NCI-H510A (cell line): ENCODE data around the gene ADTRP.

Source experiments
- DNase-seq: peaks from one replicate; lab custom pipeline; 2025; lab: John Stamatoyannopoulos, UW

The ADTRP gene

GRCh38 chr6:11778648-11779328 lies at the start of gene ADTRP:
TSS of gene ADTRP (minus strand) at chr6:11778803. CDS start at chr6:11778759, 44 bp downstream.
- DNase-seq = no peak

- DNase-seq = no peak
Observed at GRCh38 chr6:11826779-11827178, 48.2 kb upstream of the ADTRP start.

- no peak for DNase-seq
Observed at GRCh38 chr6:11824986-11825385, 46.4 kb upstream of the ADTRP start.

- DNase-seq = no peak
Observed at GRCh38 chr6:11822346-11822745, 43.7 kb upstream of the ADTRP start.

- no peak for DNase-seq
Observed at GRCh38 chr6:11821781-11822180, 43.2 kb upstream of the ADTRP start.

- DNase-seq = no peak
Observed at GRCh38 chr6:11820821-11821220, 42.2 kb upstream of the ADTRP start.

- DNase-seq = no peak
Observed at GRCh38 chr6:11819486-11819885, 40.9 kb upstream of the ADTRP start.

- no peak for DNase-seq
Observed at GRCh38 chr6:11815231-11815630, 36.6 kb upstream of the ADTRP start.

- no peak for DNase-seq
Observed at GRCh38 chr6:11814819-11815218, 36.2 kb upstream of the ADTRP start.

- no peak for DNase-seq
Observed at GRCh38 chr6:11814106-11814505, 35.5 kb upstream of the ADTRP start.

- DNase-seq = no peak
Observed at GRCh38 chr6:11813606-11814005, 35.0 kb upstream of the ADTRP start.

- DNase-seq = no peak
Observed at GRCh38 chr6:11812951-11813350, 34.3 kb upstream of the ADTRP start.

- DNase-seq = no peak
Observed at GRCh38 chr6:11812439-11812838, 33.8 kb upstream of the ADTRP start.

GRCh38 chr6:11811644-11812264 lies 33.2 kb upstream of the ADTRP start:
- DNase-seq = no peak

GRCh38 chr6:11810854-11811643 lies 32.4 kb upstream of the ADTRP start:
- no peak for DNase-seq

- no peak for DNase-seq
Observed at GRCh38 chr6:11810039-11810541, 31.5 kb upstream of the ADTRP start.

- no peak for DNase-seq
Observed at GRCh38 chr6:11808054-11808453, 29.5 kb upstream of the ADTRP start.

GRCh38 chr6:11806561-11807317 lies 28.1 kb upstream of the ADTRP start:
- DNase-seq = no peak

GRCh38 chr6:11805259-11806053 lies 26.9 kb upstream of the ADTRP start:
- no peak for DNase-seq

- DNase-seq = no peak
Observed at GRCh38 chr6:11804701-11805100, 26.1 kb upstream of the ADTRP start.

- DNase-seq = no peak
Observed at GRCh38 chr6:11804135-11804534, 25.5 kb upstream of the ADTRP start.
